Activated T-cell treated with anti-CD3 and anti-CD28 coated beads for 24 hours (primary cell): Measurements from ENCODE around the gene SLC30A10.
"Not testable (repeated sequence)": the region's sequence is repeated elsewhere in the genome, so short reads cannot be mapped to it uniquely, and the experiment has no call there.

Experiments used
- DNase-seq: peaks from one replicate; pipeline ENCODE4 v3.0.0-alpha.2; 2020; ENCODE audit warnings: low read depth

Gene SLC30A10

DNA sequence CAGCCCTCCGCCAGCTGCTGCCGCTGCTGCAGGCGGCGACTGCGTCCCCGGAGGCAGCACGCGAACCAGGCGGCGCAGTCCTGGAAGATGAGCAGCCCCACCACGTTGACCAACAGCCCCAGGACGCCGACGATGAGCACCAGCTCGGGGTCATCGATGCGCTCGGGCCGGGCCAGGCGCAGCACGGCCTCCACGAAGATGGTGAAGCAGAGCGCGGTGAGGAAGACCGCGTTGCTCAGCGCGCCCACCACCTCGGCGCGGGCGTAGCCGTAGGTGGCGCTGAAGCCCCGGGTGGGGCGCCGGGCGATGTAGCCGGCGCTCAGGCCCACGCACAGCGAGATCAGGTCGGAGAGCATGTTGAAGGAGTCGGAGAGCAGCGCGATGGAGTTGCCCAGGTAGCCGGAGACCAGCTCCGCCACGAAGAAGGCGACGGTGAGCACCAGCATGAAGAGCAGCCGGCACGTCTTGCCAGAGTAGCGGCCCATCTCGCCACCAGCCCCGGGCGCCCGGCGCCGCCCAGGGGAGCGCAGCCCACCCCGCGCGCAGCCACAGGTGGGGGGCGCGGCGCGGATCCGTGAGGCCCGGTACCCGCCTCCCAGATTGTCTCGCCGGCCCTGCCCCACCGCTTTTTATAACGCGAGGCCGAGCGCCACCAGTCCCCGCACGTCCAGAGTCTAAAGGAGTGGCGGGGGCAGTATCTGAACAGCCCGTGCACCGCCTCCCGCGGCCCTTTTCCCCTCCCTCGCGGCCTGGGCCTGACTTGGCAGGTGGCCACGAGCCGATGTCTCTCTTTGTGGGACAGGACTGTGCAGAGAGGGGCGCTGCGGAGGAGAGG is at the start of gene SLC30A10:
TSS of gene SLC30A10 (minus strand) at position 602 of the 835 bp plus-strand sequence. CDS start at position 485, 117 bp downstream.
- DNase-seq, result no peak

DNA sequence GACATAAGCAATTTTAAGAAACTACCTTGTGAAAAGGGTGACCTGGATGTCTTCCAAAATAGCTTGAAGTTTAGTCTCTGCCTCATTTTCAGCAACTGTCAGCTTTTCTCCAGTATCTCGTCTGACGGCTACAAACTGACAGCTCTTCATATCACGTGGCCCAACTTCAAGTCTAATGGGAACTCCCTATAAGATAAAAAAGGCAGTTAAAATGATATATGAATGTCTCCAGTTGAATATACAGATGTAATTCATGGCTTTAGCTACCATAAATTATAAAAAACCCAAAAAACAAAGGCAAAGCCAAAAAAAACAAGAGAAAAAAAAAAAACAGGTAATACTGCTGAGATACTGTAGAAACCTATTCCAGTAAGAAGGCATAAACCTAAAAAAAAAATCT is 44.9 kb upstream of the SLC30A10 start:
- DNase-seq, result no peak

DNA sequence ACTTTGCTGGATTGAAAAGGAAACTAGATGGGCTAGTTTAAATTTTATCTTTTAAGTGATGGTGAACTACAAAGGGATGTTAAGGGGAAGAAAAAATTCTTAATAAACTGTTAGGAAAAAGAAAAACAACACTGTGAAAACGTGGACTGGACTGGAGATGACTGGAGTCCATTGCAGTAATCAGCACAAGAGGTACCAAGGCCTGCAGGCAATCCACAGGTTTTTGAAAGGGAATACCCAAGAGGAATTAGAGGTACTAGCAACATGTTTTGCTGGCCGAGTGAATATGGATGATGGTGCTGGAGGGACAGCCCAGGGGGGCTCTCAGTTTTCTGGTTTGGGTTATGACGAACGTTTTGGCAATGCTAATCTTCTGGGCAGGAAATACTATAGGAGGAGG is 39.0 kb upstream of the SLC30A10 start:
- no peak for DNase-seq

DNA sequence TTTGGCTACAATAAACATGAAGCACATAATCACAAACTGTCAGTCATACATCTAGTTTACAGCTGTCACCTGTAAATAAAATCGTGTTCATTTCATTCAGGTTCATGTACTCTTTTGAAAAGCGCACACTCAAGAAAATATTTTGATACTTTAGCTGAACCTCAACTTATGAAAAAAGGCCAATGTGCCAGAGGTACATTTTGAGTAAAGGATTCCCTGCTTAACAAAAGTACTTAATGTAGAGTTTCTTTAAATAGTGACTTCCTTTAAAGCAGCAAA is 37.7 kb upstream of the SLC30A10 start:
- DNase-seq, result no peak

DNA sequence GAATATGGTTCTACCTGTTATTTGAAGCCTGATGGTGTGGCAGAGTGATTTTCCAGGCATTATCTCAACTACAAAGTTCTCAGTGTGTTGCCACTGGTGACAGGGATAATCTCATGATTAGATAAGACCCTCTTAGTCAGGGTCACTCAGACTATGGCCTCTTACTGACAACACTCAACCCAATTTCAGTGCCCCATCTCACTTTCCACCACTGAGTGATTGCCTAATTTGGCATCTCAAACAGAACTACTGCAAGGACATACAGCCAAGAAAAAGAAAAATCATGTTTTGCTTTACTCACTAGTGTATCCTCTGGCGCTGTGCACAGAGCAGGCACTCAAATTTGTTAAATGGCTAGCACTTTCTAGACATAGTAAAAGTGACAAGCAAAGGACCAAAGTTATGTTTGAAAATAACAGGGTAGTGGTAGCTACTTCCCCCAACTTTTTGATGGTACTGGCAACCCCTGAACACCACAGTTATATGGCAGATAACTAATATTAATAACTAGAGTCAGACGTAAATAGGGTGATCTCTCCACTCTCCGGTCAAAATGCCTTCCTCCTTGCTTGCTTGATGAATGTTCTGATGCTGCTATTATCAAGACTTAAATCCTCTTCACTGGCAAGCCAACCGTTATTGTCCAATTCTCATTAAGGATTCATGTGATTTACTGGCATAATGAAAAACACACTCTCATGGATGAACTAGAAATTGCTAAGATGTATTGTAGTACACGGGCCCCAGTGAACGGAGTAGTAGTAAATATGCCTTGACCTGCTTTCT is 37.1 kb upstream of the SLC30A10 start:
- DNase-seq, result no peak

DNA sequence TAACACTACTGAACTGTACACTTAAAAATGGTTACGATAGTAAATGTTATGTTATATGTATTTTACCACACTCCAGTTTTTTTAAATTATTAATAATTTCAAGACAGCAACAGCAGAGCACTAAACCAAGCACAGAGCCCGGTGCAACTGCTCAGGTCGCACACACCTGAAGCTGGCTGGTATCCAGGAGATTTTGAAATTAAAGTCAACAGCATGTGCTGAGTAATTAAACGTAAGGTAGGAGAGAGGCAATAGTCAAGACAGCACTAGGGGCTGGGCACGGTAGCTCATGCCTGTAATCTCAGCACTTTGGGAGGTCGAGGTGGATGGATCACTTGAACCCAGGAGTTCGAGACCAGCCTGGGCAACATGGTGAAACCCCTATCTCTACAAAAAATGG is 35.1 kb upstream of the SLC30A10 start:
- no peak for DNase-seq

DNA sequence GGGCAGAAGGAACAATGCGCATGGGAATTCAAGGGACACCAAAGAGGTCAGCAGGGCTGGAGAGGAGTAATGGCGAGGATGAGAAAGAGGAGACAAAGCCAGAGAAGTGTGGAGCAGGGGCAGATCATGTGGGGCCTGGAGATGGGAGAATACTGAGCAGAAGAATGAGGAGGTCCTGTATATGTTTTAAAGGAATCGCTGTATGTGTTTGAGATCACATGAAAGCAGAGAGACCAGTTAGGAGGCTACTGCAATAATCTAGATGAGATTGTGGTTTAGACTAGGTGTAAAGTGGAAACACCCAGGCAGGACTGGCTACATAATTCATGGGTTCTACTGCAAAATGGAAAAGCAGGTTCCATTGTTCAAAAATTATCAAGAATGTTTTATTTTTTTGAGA is 33.3 kb upstream of the SLC30A10 start:
- DNase-seq, result no peak

DNA sequence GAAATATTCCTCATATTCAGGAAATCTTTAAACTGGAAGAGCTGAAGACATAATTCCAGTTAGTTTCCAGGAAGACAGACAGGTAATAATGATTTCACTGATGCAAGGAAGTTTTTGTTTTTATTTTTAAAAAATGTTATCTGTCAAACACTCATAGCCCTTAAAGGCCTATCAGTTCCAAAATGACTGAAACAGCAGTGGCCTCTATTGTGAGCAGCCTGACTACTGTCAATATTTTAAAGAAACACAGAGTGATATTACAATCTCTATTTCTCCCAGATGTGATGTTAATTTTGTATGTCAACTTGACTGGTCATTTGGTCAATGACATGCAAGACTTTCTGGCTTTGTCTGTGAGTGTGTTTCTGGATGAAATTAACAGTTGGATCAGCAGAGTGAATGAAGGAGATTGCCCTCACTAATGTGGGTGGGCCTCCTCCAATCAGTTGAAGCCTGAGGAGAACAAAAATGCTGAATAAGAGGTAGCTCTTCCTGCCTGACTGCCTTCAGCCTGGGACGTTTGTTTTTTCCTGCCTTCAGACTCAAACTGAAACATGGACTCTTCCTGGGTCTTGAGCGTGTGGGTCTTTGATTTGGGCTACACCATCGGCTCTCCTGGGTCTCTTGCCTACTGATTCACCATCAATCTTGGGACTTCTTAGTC is 31.3 kb upstream of the SLC30A10 start:
- DNase-seq, result no peak

DNA sequence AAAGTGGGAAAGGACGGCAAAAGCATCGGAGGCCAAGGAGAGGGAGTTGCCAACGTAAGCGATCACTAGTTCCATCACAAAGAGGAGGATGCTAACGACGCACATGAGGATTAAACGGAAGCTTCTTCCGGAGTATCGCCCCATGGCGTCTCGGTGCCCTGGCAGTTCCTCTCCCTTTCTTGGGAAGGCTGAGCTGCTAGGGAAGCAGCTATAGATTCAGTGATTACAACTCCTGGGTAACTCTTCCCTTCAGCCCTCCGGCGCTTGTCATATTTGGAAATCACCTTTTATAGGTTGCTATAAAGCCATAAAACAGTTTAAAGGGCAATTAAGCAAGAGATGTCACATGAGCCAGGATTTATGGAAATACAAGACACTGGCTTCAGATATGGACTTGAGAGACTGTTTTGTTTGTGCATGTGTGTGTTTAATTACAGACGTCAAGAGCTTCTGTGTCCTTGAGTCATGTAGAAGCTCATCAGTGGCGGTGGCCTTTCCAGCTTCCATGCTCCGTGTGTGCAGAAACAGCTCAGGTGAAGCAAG is 30.6 kb upstream of the SLC30A10 start:
- no peak for DNase-seq

DNA sequence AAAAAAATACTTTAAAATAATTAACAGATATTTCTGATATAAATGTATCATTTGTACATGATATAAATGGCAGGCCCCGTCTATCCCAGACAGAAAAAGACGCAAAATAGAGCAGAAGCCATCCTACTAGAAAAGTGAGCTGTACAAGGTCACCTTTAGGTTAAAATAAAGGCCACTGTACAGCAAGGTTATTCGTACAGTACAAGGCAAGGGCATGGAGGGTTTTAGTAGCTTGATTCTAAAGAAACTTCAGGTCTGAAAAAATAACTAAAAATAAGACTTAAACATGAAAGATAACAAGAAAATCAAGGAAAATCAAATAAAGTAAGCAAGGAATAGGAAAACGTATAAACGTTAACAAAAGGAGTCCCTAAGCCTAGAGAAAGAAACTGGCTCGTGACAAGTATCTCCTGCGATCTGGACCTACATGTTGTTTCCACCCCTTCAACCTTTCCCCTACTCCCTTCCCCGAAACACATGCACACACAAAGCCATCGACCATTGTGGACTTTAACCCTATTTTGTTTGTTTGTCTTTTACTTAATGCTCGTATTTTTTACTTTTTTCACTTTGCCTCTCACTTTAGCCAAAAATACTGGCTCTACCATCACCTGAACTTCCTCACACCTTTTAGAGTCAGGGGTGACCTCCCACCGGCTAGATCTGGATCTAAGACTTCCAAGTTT is 26.5 kb upstream of the SLC30A10 start:
- no peak for DNase-seq

DNA sequence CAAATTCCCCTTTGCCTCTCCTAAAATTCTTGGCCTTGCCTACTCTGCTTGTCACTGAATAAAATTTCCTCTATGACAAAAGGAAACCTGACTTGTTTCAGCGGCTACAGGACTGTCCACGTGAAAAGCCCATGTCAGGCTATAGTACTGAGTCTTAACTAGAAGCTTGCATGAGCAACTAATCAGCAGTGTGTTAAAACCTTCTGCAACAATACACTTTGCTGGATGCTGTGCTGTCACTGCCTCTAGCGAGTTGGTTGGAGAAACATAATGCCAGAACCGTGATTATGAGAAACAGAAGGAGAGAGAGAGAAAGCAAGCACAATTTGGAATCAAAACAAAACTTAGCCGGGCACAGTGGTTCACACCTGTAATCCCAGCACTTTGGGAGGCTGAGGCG is 25.7 kb upstream of the SLC30A10 start:
- no peak for DNase-seq

DNA sequence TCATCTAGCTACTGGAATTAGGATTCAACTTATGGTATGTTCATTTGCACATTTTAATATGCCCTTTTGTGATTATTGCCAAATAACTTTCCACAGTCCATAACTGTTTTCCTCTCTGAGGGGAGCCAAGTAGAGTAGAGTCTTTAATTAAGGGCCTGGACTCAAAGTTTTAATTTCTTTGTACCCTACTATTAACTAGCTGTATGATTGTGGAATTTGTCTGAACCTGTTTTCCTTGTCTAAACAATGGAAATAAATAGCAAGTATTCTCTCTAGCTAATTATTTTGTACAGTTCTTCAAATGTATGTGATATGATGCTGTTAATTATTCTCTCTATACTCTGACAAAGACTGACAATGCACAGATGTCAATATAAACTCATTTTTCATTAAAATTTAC is 24.0 kb upstream of the SLC30A10 start:
- no peak for DNase-seq

DNA sequence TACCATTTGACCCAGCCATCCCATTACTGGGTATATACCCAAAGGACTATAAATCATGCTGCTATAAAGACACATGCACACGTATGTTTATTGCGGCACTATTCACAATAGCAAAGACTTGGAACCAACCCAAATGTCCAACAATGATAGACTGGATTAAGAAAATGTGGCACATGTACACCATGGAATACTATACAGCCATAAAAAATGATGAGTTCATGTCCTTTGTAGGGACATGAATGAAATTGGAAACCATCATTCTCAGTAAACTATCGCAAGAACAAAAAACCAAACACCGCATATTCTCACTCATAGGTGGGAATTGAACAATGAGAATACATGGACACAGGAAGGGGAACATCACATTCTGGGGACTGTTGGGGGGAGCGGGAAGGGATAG is 20.9 kb upstream of the SLC30A10 start:
- DNase-seq, result not testable (repeated sequence)

DNA sequence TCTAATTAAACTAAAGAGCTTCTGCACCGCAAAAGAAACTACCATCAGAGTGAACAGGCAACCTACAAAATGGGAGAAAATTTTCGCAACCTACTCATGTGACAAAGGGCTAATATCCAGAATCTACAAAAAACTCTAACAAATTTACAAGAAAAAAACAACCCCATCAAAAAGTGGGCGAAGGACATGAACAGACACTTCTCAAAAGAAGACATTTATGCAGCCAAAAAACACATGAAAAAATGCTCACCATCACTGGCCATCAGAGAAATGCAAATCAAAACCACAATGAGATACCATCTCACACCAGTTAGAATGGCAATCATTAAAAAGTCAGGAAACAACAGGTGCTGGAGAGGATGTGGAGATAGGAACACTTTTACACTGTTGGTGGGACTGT is 20.4 kb upstream of the SLC30A10 start:
- not testable (repeated sequence) for DNase-seq

DNA sequence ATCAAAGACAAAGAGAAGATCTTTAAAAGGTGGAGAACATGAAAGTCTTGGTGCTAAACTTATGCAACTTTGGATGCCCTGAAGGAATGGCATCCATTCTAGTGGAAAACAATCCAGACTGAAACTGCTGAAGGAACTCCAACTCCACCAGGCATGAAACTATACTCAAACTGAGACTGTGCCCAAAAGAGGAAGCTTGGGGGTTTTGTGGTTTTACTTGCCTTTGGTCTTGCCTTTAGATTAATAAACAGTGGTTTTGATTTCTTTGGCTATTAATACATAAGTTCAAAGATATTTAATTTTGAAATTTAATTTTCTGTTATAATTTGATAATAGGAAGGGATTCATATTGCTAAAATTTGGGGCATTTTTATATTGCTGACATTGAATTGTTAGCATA is 17.4 kb upstream of the SLC30A10 start:
- DNase-seq, result no peak

DNA sequence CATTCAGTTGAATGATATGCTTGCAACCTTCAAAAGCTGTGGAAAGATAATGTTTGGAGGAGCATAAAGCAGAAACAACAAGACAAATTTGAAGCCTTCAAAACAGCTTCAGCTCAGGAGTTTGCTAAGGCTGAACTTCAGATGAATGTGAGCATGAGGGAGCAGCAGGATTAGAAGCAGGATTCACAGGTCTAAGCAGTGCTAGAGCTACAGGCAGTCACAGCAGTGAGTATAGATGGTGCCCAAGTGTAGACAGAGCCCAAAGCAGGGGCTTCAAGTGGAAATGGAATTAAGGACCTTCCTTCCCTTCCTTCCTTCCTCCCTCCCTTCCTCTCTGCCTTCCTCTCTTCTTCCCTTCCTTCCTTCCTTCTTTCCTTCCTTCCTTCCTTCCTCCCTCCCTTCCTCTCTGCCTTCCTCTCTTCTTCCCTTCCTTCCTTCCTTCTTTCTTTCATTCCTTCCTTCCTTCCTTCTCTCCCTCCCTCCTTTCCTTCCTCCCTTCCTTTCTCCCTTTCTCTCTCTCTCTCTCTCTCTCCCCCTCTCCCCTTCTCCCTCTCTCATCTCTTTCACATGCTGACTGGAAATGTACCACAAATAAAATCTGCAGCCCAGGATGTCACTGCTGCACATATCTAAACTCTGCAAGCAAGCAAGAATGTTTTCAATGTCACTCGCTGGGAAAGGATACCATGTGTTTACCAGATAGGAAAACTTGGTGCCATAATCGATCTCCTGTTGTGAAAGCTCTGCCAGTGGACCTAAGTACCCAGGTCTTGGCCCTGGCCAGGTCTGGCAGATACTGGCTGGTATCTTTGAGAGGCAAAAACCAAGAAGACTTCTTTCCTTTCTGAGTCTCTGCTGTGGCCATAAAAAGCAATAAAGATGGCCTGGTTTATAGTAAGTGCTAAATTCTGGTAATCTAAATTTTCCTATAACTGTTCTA is 13.1 kb upstream of the SLC30A10 start:
- no peak for DNase-seq

DNA sequence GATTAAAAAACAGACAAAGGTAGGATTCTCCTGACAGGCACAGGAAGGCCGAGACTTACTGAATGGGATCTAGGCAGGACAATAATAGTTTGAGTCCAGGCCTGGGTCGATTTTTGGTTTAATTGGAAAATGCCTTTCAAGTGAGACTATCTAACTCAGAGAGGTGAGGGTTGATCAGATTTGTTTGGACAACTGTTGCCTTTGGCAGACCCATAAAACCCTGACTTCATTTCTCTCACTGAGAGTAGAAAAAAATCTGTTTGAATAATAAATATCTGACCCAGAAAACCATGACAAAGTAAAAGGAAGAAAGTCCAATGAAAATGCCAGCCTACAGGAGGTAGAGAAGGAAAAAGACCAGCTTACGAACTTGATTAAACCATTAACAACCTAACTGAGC is 12.3 kb upstream of the SLC30A10 start:
- DNase-seq, result no peak

DNA sequence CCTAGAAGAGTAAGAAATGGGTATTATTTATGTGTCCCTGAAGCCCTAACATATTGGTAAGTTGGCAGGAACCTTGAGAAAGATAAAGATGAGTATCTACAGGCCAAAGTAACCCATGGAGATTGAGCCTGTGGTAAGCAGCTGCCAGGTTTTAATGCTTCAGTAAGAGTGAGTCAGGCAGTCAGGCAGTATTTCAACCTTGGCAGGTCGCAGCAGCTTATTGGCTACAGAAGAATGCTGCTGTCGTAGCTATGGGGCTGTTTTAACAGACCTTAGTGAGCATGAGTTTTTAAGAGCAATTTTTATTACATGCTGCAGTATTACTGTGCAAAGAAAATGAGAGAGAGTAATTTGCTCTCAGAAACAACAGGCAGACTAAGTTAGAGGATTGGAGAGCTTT is 10.3 kb upstream of the SLC30A10 start:
- DNase-seq, result no peak

DNA sequence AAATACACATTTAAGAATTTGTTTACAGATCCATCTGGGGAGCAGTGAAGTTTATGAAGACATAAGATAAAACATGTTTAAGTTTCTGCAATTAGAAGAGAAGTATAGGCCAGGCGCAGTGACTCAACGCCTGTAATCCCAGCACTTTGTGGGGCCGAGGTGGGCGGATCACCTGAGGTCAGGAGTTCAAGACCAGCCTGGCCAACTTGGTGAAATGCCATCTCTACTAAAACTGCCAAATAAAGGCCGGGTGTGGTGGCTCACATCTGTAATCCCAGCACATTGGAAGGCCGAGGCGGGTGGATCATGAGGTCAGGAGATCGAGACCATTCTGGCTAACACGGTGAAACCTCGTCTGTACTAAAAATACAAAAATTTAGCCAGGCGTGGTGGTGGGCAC is 5.4 kb upstream of the SLC30A10 start:
- not testable (repeated sequence) for DNase-seq

DNA sequence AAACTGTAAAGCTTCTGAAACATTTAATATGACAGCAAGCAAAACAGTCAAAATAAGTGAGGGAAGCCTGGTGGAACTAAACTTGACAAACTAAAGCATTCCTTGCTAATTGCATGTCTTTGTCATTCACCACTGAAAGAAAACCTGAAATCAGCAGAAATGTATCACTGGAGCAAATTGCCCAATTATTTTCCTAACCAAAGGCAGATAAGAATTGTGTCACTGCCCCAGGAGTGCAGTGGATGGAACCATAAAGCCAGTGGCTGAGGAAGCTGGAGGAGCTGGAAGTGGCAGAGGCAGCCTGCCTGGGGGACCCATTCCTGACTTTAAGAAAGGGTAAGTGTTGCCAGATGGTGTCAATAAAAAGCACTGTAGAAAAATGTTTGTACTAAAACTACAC is 2.7 kb upstream of the SLC30A10 start:
- DNase-seq, result no peak

DNA sequence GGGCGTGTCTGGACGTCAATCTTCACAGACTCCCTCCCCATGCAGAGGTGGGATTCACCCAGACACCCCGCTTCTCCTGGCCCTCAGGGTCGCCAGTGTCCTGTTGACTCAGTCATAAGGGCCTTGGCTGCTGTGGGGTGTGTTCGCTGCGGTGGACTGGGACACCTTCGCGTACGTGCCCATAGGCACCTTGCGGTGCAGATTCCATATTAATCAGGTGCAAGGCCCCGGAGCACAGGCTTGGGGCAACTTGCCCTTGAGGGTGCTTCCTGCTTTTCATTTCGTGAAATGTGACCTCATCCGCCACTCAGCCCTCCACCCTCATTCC is 398 bp upstream of the SLC30A10 start:
- no peak for DNase-seq
